Fibroblast of lung (primary cell): ENCODE results near the gene LTC4S.

ENCODE experiments used
- EZH2 ChIP-seq: IDR thresholded peaks from 2 replicates; pipeline ENCODE4 v1.5.1; 2012; ENCODE audit warnings: low read length, control low read depth, mild to moderate bottlenecking; ENCODE audit errors: missing control alignments
- TF ChIP-seq, protein P1 (sequence below), 2 donors: IDR thresholded peaks in 1 of 2; conservative IDR thresholded peaks in 1 of 2; 1 replicate in 1 of 2; 2 replicates in 1 of 2; pipeline ENCODE4 v1.5.1; 2011 to 2012; ENCODE audit warnings: low read length in 2 of 2, control low read depth in 1 of 2, inconsistent platforms in 1 of 2, low read depth in 1 of 2, mild to moderate bottlenecking in 1 of 2

GRCh38 chr5:179832039-179832745, 38.4 kb downstream of the LTC4S start:
- TF ChIP-seq EZH2, result no peak
- TF ChIP-seq, protein P1, sequence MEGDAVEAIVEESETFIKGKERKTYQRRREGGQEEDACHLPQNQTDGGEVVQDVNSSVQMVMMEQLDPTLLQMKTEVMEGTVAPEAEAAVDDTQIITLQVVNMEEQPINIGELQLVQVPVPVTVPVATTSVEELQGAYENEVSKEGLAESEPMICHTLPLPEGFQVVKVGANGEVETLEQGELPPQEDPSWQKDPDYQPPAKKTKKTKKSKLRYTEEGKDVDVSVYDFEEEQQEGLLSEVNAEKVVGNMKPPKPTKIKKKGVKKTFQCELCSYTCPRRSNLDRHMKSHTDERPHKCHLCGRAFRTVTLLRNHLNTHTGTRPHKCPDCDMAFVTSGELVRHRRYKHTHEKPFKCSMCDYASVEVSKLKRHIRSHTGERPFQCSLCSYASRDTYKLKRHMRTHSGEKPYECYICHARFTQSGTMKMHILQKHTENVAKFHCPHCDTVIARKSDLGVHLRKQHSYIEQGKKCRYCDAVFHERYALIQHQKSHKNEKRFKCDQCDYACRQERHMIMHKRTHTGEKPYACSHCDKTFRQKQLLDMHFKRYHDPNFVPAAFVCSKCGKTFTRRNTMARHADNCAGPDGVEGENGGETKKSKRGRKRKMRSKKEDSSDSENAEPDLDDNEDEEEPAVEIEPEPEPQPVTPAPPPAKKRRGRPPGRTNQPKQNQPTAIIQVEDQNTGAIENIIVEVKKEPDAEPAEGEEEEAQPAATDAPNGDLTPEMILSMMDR (conservative IDR thresholded peaks at IDR 0.05 in 1 of 2, IDR thresholded peaks at IDR 0.05 in 1 of 2; ENCODE audit: low read depth in 1 of 2, low read length in 2 of 2), result no peak
